Prostate gland (tissue), 2 donors: Measurements from ENCODE around the gene ASAP3. TPM values are rescaled to one million over a fixed set of nuclear protein-coding genes. Genes with fewer than 3 reads are reported as not detected.

Experiments
- DNase-seq: peaks from one replicate; pipeline ENCODE4 v3.0.0-alpha.2; 2019; ENCODE audit warnings: low spot score
- H3K27ac ChIP-seq, 2 donors: fragments of 200-600 bp; sonication (generic); 2 replicates each; pipeline ENCODE4 v1.5.1; 2017 to 2019
- H3K27me3 ChIP-seq: fragments of 200-600 bp; sonication (generic); replicated peaks from 2 replicates; pipeline ENCODE4 v1.5.1; 2019; ENCODE audit not compliant: insufficient read depth
- H3K36me3 ChIP-seq, 2 donors: fragments of 200-600 bp; sonication (generic); 1 replicate in 1 of 2; 2 replicates in 1 of 2; pipeline versions ENCODE4 v1.5.1 to v1.8.1; 2017 to 2019
- H3K4me1 ChIP-seq: fragments of 200-600 bp; sonication (generic); replicated peaks from 2 replicates; pipeline ENCODE4 v1.5.1; 2019
- H3K4me3 ChIP-seq, 2 donors: fragments of 200-600 bp; sonication (generic); 2 replicates each; pipeline ENCODE4 v1.5.1; 2017 to 2019
- H3K9me3 ChIP-seq: fragments of 200-600 bp; sonication (generic); 2 replicates; pipeline ENCODE4 v1.5.1; 2017
- POLR2A ChIP-seq: fragments of 450-650 bp; IDR thresholded peaks from one replicate; pipeline ENCODE4 v1.6.1; 2016; ENCODE audit warnings: antibody characterized with exemption, mild to moderate bottlenecking
- POLR2AphosphoS5 ChIP-seq: sonication (generic); formaldehyde crosslinking; IDR thresholded peaks from one replicate; pipeline ENCODE4 v1.6.1; 2017; ENCODE audit warnings: antibody characterized with exemption
- WGBS: methylation state at CpG from one replicate; pipeline ENCODE4 v1.1.5; 2018; 5-methylcytosine and 5-hydroxymethylcytosine counted together
- intact Hi-C: fragments of 100-400 bp; cut with DNase I; formaldehyde crosslinking; loops from one replicate; pipeline ENCODE4 v1.14.2; 2022
- total RNA-seq, 2 donors: library from RNA; depleted of rRNA; stranded (reverse); fragments of >200 nt; gene quantifications; one replicate each; pipeline ENCODE4 v1.1.0, GENCODE V29; 2016
- TF ChIP-seq, protein P1 (sequence below), 4 experiments: fragments of 200-600 bp in 2 of 4; fragments of 450-650 bp in 2 of 4; sonication (generic) in 2 of 4; IDR thresholded peaks; 1 replicate in 3 of 4; 2 replicates in 1 of 4; pipeline ENCODE4 v1.5.1; 2016 to 2019; ENCODE audit warnings: antibody characterized with exemption in 4 of 4, mild to moderate bottlenecking in 2 of 4, moderate library complexity in 2 of 4

Gene ASAP3
- total RNA-seq, 2 donors from 2014 or later = 76.5 to 83.1 TPM

DNA sequence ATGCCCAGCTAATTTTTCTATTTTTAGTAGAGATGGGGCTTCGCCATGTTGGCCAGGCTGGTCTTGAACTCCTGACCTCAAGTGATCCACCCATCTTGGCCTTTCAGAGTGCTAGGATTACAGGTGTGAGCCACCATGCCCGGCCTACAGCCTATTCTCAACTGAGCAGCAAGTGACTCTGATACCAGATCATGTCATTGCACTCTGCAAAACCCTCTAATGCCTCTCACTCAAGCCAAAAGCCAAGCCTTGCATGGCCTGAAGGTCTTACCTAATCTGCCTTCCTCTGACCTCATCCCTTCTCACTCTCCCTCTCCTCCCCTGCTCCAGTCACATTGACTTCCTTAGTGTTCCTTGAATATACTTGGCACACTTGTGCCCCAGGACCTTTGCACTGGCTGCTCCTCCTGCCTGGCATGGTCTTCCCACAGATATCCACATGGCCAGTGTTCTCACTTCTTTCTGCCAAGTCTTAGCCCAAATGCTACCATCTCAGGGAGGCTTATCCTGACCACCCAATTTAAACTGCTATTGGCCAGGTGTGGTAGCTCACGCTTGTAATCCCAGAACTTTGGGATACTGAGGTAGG is 8.2 kb upstream of the ASAP3 start:
- intact Hi-C loops = no loop called here
- no peak overlapping the region for H3K27ac ChIP-seq
- H3K27me3 ChIP-seq = no peaks in the 10 kb centered on the region
- no peaks in the 10 kb centered on the region for H3K36me3 ChIP-seq
- no peak for DNase-seq
- WGBS = 97% methylated on average over 3 of the region's 3 CpGs
- no peak overlapping the region for H3K4me3 ChIP-seq
- no peaks in the 10 kb centered on the region for H3K9me3 ChIP-seq
- TF ChIP-seq POLR2A (no peak), POLR2AphosphoS5 (no peak)
- TF ChIP-seq, protein P1, sequence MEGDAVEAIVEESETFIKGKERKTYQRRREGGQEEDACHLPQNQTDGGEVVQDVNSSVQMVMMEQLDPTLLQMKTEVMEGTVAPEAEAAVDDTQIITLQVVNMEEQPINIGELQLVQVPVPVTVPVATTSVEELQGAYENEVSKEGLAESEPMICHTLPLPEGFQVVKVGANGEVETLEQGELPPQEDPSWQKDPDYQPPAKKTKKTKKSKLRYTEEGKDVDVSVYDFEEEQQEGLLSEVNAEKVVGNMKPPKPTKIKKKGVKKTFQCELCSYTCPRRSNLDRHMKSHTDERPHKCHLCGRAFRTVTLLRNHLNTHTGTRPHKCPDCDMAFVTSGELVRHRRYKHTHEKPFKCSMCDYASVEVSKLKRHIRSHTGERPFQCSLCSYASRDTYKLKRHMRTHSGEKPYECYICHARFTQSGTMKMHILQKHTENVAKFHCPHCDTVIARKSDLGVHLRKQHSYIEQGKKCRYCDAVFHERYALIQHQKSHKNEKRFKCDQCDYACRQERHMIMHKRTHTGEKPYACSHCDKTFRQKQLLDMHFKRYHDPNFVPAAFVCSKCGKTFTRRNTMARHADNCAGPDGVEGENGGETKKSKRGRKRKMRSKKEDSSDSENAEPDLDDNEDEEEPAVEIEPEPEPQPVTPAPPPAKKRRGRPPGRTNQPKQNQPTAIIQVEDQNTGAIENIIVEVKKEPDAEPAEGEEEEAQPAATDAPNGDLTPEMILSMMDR (IDR thresholded peaks at IDR 0.05) = no peak
- H3K4me1 ChIP-seq = no peaks in the 10 kb centered on the region

DNA sequence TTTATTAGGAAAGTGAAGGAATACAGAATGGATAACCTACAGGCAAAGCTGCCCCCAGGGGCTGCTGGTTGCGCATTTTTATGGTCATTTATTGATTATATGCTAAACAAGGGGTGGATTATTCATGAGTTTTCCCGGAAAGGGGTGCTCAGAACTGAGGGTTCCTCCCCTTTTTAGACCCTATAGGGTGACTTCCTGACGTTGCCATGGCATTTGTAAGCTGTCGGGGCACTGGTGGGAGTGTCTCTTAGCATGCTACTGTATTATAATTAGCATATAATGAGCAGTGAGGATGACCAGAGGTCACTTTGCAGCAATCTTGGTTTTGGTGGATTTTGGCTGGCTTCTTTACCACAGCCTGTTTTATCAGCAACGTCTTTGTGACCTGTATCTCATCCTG is 5.9 kb upstream of the ASAP3 start:
- no peaks in the 10 kb centered on the region for H3K27me3 ChIP-seq
- intact Hi-C loops = no loop called here
- H3K9me3 ChIP-seq = no peaks in the 10 kb centered on the region
- no peak for DNase-seq
- 46% methylated on average over 5 of the region's 5 CpGs for WGBS
- H3K4me3 ChIP-seq = no peak overlapping the region
- no peaks in the 10 kb centered on the region for H3K4me1 ChIP-seq
- no peaks in the 10 kb centered on the region for H3K36me3 ChIP-seq
- TF ChIP-seq POLR2A (no peak), POLR2AphosphoS5 (no peak)
- TF ChIP-seq, protein P1 (IDR thresholded peaks at IDR 0.05) = no peak
- H3K27ac ChIP-seq = no peak overlapping the region

DNA sequence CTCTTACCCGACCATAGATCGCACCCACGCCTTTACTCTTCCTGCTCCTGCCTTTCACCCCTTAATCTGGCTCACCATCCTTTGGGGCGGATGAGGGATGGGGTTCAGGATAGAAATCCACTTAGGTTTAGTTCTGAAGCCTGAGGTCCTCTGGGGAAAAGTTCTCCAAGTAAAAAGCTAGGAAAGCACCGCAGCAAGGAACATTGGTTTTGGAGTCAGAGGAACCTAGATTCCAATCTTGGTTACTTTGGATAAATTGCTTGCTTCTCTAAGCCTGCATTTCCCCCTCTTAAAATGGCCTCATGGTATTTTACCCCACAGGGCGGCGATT is 988 bp upstream of the ASAP3 start:
- H3K4me3 ChIP-seq = peak overlapping the region; percentile 90 to 98
- no peaks in the 10 kb centered on the region for H3K9me3 ChIP-seq
- intact Hi-C loops = no loop called here
- H3K27ac ChIP-seq = peak overlapping the region; percentile 91 to 93
- WGBS = 49% methylated on average over 7 of the region's 7 CpGs
- TF ChIP-seq POLR2A (no peak), POLR2AphosphoS5 (no peak)
- TF ChIP-seq, protein P1 (IDR thresholded peaks at IDR 0.05) = no peak
- no peaks in the 10 kb centered on the region for H3K36me3 ChIP-seq
- H3K4me1 ChIP-seq = no peaks in the 10 kb centered on the region
- H3K27me3 ChIP-seq = no peaks in the 10 kb centered on the region
- DNase-seq = no peak

DNA sequence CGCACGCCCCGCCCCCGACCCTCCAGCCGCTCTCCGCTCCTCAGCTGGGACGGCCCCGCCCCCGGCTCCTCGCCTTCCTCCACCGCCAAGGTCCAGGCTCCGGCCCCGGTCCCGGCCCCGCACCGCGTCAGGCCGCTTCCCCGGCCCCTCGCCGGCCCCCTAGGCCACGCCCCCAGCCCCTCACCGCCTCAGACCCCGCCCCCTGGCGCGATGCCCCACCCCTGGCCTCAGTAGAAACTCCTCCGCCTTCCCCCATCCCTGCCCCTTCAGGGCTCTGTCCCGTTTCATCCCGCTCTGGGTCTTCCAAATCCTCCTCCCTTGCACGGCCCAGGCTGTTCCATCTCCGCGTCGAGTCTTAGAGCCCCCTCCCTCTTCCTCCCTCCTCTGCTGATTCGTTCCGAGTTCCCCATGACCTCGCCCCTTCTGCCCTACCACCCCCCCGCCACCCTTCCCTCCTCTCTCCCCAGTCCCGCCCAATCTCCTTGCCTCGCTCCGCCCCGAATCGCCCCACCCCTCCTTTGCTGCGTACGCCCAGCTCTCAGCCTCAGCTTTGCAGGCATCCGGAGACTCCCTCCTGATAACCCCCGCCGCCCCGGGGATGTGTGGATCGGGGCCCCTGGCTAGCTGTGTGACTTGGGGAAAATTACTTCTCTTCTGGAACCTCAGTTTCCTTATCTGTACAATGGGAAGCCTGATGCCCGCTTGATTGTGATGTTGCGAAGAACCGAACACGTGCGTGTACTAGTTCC is 448 bp upstream of the ASAP3 start:
- peak overlapping the region; percentile 90 to 98 for H3K4me3 ChIP-seq
- no peaks in the 10 kb centered on the region for H3K9me3 ChIP-seq
- no peaks in the 10 kb centered on the region for H3K36me3 ChIP-seq
- H3K27ac ChIP-seq = peak overlapping the region; percentile 91 to 93
- 9% methylated on average over 46 of the region's 54 CpGs for WGBS
- DNase-seq = peak; percentile 89
- intact Hi-C loops = loop anchor here (5.0 kb wide), 1 partner anchor 62 kb away; the partner anchor contains the start of gene TCEA3
- H3K27me3 ChIP-seq = no peaks in the 10 kb centered on the region
- no peaks in the 10 kb centered on the region for H3K4me1 ChIP-seq
- TF ChIP-seq POLR2AphosphoS5 = peak; percentile 3
- TF ChIP-seq POLR2A = no peak
- TF ChIP-seq, protein P1 (IDR thresholded peaks at IDR 0.05) = no peak

DNA sequence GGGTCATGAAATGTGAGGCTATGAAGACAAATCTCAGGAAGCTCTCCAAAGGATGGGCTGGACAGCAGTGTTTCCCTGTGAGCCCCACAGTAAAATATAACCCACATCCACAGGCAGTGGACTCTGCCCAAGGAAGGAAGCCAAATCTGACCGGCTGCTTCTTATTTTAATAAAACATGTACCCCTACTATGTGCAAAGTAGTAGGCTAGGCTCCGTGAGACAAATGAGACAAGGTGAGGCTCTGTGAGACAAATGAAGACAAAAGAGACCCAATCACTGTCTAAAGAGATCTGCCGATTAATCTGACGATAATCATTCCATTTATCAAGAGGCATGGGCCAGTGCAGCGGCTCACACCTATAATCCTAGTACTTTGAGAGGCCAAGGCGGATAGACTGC is 2.1 kb downstream of the ASAP3 start:
- Histone ChIP-seq H3K27me3 (no peaks in the 10 kb centered on the region), H3K9me3 (no peaks in the 10 kb centered on the region), H3K27ac (no peak overlapping the region), H3K4me1 (no peaks in the 10 kb centered on the region), H3K36me3 (no peaks in the 10 kb centered on the region), H3K4me3 (no peak overlapping the region)
- DNase-seq = no peak
- intact Hi-C loops = loop anchor here (5.0 kb wide), 1 partner anchor 60 kb away; the partner anchor contains the start of gene TCEA3
- TF ChIP-seq POLR2AphosphoS5 (no peak), POLR2A (no peak)
- TF ChIP-seq, protein P1 (IDR thresholded peaks at IDR 0.05) = no peak
- WGBS = 94% methylated on average over 6 of the region's 6 CpGs
